HG02610 (cell line): ENCODE data around the gene TGFBRAP1.

Experiments
- ATAC-seq: cut with Tn5 transposase; IDR thresholded peaks from one replicate; pipeline ENCODE4 v1.9.1; 2021; ENCODE audit warnings: mild to moderate bottlenecking, moderate library complexity; ENCODE audit not compliant: unreplicated experiment

Gene TGFBRAP1

DNA sequence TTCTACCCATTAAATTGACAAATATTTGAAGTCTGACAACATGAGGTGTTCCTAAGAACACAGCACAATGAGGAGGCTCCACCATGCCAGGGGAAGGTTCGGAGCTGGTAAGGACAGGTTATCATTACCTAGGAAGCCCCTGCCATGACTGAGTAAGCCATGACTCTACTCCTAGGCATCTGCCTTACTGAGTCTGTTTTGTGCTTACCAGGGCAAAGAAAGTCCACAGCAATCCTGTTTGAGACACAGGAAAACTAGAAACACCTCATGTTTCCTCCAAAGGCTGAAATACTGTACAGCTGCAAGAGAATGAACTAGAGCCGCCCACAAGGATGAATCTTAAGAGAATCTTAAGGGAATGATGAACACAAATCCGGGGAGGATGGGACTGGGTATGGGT, 11.6 kb downstream of the TGFBRAP1 start:
- ATAC-seq: no peak

DNA sequence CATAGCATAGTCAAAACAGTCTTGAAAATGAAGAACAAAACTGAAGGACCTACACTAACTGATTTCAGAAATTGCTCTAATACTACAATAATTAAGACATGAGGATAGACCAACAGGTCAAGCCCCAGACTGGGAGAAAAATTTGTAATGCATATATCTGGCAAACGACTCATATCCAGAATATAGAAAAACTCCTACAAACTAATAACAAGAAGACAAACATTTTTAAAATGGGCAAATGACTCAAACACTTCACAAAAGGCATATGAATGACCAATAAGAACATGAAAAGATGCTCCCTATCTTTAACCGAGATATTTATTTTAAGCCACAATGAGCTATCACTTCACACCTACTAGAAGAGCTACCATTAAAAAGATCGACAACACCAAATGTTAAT, 14.2 kb downstream of the TGFBRAP1 start:
- ATAC-seq: peak; percentile 84

DNA sequence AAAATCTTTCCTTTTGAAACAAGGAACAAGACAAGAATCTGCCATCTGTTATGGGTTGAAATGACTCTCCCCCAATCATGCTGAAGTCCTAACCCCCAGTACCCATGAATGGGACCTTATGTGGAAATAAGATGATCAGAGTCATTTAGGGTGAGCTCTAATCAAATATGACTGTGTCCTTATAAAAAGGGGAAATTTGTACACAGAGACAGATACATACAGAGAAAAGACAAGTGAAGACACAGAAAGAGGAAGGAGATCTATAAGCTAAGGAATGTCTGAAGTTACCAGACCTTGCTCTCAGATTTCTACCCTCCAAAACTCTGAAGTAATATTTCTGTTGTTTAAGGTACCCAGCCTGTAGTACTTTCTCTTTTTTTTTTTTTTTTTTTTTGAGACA, 15.7 kb downstream of the TGFBRAP1 start:
- peak; percentile 41 for ATAC-seq

DNA sequence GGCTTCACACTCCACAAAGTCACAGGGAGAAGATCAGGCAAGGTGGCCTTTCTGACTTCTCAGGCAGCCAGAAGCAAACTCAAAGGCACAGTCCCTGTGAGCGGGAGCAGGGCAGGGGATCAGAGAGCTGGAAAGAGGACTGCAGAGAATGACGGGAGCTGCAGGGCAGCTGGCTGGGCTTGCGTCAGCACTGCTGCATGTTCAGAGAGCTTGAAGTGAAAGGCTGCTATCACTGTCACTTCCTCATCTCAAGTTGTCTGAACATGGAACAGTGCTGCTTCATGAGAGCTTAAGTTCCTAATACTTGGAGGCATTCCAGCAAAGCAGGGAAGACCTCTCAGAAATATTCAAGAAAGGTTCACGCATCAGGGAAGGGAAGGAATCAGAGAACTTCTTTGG, 20.4 kb downstream of the TGFBRAP1 start:
- peak; percentile 50 for ATAC-seq

DNA sequence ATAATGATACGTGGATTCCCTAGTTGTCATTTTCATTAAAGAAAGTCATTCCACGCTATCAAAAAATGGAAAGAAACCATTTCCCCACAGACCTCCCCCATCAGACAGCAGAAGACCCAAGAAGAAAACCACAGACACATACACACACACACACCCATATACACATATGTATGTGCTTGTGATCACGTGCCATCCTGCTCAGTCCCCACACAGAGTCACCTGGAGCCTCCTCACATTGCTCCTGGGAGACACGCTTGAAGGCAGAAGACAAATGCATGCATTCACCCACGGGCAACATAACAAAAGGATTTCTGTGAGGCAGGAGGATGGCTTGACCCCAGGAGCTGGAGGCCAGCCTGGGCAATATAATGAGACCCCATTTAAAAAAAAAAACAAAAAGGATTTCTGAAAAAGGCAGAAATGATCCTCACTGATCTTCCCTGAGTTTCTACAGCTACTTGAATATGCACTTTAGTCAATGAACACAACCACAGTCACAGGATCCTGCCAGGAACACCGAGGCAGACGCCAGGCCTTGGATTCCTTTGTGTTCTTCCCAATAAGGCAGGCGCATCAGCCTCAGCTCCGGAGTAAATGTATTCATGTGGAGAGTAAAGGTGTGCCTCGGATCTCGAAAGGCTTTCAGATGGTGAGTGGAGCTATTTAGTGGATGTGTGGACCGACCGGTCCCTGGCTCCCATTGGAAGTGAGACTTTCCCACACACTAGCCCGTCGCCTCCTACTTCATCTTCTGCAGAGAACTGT, 21.0 kb downstream of the TGFBRAP1 start:
- ATAC-seq: no peak

DNA sequence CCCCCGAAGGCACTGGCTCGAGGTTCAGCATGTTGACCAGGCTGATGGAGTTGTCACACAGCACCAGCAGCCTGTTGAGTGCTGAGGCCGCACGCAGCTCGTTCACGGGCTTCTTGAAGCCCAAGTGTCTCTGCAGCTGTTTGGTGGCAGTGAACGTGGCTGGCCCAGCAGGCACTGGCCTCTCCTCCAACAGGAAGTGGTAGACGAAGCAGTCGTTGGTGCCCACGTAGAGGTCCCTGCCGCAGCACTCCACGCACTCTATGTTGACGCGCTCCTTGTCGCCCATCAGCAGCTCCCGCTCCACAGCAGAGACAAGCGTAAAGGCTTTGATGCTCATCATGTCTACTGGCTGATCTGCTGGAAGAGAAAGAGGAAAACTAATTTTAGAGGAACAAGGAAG, 21.6 kb downstream of the TGFBRAP1 start:
- ATAC-seq: no peak

DNA sequence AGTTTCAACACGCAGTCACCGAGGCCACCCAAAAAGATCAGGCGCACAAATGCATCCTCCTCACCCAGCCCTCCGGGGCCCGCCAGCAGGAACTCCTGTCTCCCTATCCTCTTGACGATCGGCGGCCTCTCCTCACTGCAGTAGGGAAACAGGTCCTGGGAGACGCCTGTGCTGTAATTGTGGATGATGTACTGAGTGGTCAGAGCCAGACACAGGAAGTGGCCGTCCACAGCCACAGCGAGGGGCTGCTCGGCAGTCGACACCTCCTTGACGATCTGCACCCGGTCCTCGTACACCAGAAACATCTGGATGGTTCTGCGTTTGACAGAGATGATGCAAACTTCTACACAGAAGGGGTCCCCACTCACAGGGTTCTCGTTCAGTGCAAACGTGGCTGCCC, 22.0 kb downstream of the TGFBRAP1 start:
- ATAC-seq: no peak

DNA sequence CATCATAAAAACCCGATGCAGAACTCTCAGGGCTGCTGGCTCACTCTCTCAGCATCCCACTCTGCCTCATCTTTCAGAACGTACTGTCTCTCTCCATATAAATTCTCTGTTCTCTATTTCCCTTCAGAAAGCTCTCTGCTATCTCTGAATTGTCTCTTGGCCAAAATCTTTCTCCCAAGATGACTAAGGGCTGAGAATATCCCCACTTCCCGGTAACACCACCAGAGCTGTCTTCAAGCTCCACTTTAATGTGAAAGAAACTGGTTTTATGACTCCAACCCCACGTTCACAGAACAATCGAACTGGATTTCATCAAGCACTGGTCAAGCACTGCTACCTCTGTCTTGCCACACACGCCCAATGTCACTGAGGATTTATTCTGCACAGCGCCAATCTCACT, 22.4 kb downstream of the TGFBRAP1 start:
- no peak for ATAC-seq

DNA sequence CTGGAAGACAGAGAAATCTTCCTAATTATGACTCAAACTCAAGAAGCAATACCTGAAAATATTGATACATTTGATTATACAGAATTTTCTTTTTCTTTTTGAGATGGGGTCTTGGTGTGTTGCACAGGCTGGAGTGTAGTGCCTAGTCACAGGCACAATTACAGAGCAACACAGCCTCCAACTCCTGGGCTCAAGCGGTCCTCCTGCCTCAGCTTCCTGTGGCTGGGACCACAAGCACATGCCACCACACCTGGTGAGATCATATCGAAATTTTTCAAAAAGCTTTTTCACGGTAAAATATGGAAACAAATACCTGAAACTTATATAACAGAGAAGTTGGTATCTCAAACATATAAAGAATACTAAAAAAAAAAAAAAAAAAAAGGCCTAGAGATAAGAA, 27.9 kb downstream of the TGFBRAP1 start:
- ATAC-seq: peak; percentile 44

DNA sequence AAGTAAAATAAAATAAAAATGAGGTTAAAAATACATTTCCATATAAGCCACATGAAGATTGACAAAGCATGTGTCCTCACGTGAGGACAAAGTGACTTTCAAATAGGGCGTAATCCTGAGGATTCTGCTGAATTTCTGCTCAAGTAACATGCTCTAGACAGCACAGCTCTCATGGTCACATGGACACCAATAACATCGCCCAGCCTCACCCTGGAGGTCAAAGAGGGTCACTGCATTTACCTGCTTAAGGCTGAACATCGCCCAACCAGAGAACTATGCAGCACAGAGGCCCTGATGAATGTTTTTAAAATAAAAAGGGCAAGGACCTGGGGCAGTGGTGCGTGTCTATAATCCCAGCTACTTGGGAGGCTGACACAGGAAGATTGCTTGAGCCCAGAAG, 30.2 kb downstream of the TGFBRAP1 start:
- no peak for ATAC-seq

DNA sequence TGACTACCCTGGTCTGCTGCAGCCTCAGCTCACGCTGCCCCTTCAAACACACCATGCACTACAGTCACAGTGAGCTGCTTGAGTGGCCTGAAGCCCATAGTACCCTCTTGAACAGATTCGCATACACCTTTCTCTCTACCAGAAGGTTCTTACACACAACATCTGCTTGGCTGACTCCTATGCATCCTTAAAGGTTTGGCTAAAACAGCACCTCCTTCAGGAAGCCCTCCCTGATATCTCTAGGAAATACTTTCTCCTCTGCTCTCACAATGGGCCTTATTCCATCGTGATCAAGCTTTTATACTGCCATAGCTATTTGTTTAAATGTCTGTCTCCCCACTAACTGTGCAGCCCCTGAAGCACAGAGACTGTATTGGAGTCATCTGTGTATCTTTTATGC, 31.5 kb downstream of the TGFBRAP1 start:
- ATAC-seq: no peak

DNA sequence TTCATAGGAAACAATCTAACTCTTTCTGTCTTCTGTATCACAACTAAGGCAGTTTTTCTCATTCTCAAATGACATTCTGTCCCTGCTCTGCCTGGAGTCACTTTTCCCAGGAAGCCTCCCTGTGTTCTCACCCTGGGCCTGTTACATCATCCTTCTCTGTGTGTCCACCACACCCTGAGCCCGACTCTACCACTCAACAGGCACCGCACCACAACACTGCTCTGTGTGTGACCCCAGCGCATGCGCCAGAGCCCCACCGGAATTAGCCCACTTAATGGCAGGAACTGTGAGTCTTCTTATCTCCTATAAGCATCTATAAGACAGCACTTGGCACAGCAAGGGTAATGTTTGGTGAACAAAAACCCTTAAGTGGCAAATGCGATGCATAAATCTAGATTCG, 32.3 kb downstream of the TGFBRAP1 start:
- ATAC-seq: no peak

DNA sequence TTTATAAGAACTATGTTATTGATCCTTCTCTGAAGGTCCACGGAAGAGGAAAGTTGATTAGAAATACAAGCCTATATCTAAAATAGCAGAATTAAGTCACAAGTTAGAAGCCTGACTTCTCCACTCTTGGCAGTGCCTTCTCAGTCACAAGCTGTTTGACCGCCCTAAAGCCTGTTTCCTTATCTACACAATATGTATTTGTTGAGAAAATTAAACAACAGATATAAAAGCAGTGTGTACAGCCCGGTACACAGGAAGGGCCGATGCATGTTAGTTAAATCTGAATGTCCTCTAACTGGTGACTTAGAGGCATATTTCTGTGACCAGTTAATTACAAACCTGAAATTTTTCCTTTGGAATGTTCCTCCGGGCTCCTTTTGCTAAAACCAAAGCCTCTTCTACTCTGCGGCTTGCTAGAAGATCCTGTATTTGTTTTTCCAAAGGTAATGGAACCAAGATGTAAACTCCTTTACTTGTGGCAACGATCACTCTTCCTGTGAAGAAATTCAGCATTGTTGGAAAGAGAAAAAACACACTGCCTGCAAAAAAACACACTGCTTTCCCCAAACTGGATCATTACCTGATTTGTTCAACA, 33.4 kb downstream of the TGFBRAP1 start:
- ATAC-seq: no peak

DNA sequence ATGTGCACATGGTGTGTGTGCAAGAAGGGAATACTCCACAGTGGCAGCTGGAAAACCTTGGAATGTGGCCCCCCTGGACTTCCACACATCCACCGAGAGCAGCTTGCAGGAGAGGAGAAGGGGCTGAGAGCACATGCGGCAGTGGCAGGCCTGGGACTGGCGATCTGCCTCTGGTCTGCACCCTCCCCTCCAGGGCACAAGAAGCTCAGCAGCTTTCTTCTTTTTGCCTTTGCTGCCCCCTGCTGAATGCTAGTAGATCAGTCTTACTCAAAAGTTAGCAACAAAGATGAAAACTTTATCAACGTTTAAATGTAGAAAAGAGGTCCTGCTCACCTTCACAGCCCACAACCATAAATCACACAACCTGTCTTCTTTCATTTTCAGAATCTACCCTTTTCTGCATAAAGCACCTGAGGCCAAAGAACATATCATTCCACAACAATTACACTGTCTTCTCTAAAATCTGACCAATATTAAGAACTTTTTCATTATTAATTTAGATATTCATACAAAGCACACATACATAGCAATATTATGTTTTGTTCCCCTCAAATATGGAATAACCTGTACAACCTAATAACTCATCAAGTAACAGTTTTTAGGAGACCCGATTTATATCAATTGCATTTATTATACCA, 34.6 kb downstream of the TGFBRAP1 start:
- ATAC-seq: no peak

DNA sequence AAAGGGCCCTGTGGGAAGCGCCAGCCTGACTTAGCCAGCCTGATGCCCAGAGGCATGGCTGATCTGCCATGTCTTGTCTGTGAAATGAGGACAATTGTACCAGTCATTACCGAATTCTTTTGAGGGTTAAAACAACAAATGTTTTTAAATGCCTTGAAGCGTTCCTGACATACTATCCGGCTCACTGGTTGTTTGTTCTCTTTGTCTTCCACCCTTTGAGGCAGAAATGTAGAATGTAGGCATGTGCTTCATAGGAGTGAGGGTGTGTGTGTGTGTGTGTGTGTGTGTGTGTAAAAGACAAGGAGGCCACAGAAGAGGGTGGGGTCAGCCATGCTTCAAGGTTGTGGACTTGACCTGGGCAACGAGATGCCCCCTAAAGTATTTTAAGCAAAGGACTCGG, 35.5 kb downstream of the TGFBRAP1 start:
- ATAC-seq: no peak

DNA sequence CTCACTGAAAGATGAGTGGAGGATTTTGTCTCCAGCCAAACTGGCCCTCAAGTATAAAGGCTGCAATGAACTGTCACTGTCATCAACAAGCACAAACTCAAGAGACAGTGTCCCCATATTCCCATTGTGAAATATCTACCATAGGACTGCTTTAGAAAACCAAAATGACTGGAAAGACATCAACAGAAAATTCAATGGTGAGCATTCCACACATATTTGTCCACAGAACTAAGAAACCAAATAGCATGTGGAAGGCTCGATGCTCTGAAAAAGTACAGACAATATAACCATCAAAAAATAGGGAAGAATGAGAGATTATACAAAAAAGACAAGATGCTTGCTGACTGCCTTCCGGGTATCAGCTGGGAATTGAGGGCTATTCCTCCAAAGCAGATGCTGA, 37.6 kb downstream of the TGFBRAP1 start:
- no peak for ATAC-seq

DNA sequence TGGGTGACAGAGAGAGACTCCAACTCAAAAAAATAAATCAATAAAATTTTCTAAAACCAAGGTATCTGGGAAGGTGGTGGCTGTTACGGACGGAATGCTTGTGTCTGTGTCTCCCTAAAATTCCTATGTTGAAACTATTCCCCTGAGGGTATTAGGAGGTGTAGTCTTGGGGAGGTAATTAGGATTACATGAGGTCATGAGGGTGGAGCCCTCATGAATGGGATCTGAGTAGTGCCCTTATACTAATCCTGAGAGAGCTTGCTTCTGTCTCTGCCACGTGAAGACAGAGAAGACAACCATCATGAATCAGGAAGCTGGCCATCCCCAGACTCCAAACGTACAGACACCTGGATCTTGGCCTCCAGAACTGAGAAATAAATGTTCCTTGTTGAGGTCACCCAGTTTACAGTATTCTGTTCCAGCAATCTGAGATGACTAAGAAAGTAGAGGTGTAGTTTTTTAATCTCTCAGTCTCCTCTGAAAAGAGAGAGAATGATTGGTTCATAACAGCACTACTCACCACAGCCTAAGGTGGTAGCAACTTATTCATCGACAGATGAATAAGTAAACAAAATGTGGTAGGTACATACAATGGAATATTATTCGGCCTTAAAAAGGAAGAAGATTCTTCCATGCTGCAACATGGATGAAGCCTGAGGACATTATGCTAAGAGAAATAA, 38.4 kb downstream of the TGFBRAP1 start:
- no peak for ATAC-seq

DNA sequence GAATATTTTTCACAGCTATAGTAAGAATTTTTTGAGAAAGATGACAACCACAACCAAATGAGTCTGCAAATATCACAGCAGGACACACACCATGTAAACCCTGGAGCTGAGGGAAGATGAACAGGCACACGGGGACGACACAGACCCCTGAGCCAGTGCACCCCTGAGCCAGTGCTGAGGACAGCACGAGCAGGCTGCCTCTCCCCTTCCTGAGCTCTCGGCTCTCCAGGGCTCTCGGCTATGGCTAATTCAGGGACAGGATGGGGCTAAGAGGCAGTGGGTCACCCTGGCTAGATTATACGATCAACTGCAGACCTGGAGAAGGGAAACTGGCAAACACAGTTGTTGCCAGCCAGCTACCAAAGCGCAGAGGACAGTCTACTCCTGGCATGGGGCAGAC, 41.4 kb downstream of the TGFBRAP1 start:
- no peak for ATAC-seq

DNA sequence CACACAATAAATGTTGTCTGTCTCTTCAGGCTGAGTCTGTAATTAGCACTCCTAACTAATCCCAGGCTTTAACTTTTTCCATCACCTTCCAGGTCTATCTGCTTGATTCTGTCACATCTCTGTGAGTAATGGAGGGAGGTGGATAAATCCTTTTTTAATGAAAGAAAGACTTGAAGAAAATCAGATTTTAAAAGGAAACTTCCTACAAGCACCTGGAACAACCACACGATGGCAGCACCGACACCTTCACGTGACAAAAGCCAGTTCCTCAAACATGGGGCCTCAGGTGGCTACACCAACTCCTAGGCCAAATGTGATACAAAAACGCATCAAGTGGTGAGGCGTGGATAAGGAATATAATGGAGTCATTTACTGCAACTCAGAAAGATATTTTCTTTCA, 41.8 kb downstream of the TGFBRAP1 start:
- ATAC-seq: no peak

DNA sequence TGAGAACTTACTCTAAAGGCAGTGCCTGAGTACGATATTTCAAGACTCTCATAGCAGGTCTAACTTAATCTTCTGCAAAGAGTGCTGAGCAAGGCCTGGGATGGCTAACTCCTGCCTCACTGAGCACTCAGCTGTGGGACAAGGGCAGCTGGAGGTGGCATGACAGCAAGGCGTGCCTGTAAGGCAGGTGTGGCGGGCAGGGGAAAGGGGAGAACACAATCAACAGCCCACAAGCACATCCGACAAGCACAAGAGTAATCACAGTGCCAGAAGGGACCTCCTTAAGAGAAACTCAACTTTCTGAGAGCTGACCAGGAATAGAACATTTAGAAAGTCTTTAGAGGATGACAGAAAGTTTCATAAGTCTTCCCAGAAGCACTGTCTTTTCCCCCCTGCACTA, 46.0 kb downstream of the TGFBRAP1 start:
- no peak for ATAC-seq

DNA sequence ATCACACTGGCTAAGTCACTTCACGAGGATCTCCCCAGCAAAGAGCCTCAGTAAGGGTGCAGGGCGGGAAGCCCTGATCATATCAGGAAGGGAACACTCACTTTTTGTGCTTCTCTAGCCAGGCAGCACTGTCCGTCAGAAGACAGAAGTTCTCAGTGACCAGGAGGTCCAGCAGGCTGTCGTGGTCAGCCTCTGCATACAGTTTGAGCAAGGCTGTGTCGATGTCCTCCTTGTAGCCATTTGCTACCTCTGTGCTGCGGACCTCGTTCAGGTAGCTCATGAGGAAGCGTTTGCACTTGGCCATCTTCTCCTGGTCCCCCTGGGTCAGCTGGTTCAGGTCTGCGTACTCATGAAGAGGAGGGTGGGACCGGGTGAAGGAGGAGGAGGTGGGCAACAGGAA, 49.3 kb downstream of the TGFBRAP1 start:
- no peak for ATAC-seq

DNA sequence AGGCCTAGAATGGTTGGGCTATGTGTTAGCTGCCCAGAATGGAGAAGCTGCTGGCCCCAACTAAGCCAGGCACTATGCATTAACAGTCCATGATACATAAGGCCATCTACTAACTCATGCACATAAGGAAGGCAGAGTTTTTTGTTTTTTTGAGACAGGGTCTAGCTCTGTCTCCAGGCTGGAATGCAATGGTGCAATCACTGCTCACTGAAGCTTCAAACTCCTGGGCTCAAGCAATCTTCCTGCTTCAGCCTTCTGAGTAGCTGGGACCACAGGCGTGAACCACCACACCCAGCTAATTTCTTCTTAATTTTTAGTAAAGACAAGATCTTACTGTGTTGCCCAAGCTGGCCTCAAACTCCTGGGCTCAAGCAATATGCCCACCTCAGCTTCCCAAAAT, 50.4 kb downstream of the TGFBRAP1 start:
- ATAC-seq: no peak
